Amniotic epithelial cell (primary cell): ENCODE results near the gene SNHG17.
"Not testable (repeated sequence)": the region's sequence is repeated elsewhere in the genome, so short reads cannot be mapped to it uniquely, and the experiment has no call there.

Experiments used
- DNase-seq: peaks from one replicate; pipeline ENCODE4 v3.0.0-alpha.2; 2010; ENCODE audit warnings: low read depth

SNHG17 gene

DNA sequence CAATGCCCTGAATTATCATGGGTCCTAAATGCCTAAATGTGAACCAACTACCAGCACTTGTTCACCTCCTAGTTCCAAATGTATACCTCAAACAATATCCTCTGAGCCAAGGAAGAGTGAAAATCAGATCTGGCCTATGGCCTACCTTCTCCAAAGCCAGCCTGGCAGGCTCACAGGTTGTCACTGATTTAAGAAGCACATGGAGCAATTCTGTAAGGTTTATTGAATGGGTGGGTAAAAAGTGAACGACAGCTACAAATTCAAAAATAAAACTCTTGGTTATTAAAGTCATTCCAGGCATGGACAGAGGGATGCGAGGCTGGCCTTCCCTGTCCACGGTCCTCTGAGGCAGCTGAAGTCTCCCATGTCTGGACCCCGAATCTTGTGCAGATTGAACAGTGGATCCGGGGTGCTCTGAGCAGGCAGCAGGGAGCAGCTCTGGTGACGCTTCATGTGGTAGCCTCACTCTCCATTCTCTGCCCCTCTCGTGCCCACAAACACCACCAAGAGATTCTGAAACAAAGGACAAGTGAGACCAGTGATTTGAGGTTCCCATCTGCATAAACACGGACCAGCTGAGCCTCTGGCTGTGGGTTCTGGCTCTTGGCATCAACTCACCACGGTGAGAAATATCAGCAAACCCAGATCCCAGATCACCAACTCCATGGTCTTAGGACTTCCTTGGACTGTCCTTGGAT lies 14.6 kb downstream of the SNHG17 start:
- no peak for DNase-seq

DNA sequence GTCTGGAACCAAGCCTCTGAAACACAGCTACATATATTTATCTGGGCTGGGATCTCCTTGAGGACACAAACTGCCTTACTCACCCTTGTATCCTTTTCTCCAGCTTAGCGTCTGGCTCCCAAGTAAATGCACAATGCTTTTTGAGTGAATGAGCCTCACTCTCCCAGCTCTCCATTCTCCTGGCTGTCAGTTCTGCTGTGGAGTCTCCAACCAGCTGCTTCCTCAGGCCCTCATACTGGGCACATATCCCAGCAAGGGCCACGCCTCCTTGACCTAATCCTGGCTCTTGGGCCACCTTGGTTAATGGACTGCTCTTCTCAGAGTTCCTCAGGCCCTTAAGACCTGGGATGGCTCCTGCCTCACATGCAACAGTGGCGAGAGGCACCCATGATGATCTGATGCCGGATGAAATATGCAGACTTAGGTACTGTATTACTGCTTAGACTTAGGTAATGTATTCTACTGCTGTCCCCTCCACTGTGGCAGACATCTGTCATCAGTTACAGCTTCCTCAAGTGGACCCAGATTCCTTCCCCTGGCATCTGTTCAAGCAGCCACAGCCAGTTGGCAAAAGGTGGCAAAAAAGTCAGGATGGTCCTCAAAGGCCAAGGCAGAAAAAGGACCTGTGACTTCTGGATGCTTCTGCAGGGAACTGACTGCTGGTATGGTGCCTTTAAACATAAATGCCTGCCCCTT lies 16.5 kb downstream of the SNHG17 start:
- DNase-seq = peak; percentile 59

DNA sequence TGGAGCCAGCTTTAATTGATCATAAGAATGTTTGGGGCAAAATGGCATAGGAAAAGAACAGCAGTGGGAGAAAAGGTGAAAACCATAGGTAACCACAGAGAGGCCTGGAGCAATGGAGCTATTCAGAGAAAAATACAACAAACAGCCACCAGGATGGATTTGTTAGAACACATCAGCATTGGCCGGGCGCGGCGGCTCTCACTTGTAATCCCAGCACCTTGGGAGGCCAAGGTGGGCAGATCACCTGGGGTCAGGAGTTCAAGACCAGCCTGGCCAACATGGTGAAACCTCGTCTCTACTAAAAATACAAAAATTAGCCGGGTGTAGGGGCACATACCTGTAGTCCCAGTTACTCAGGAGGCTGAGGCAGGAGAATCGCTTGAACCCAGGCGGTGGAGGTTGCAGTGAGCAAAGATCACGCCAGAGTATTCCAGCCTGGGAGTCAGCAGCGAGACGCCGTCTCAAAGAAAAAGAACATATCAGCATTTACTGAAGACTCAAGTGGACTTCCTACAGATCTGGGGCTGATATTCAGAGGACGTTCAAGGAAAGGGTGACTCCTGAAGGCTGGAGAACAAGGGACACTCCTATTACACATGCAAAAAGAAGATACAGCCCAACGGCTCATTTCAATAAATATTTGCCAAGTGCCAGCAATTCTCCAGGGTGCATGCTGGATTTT lies 20.2 kb downstream of the SNHG17 start:
- no peak for DNase-seq

DNA sequence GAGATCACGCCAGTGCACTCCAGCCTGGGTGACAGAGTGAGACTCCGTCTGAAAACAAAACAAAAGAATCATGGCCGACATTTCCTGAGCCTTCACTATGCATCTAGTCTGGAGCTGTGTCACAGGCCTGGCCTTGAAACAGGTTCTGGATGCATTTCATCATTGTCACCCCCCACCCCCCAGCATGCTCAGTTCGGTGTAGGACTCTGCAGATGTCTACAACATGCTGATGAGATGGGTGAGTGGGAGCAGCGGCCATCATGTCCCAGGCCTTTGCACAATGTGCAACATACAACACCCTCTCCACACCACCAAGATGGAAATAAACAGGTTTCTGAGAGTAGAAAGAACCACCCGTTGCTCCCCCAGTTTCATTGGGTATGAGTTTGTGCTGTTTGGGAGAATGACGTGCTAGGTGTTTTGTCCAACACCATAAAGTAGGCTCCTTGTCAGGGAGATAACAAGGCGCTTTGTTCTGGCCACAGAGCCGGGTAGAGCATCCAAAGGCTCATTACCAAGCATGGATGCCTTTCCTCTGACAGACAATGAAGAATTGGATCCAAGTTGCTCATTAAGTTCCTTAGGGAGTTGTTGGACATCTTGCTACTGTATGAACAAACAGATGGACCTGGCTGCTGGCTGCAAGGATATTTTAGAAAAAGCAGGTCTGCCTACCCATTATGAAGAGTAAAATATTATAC lies 22.1 kb downstream of the SNHG17 start:
- DNase-seq = no peak

DNA sequence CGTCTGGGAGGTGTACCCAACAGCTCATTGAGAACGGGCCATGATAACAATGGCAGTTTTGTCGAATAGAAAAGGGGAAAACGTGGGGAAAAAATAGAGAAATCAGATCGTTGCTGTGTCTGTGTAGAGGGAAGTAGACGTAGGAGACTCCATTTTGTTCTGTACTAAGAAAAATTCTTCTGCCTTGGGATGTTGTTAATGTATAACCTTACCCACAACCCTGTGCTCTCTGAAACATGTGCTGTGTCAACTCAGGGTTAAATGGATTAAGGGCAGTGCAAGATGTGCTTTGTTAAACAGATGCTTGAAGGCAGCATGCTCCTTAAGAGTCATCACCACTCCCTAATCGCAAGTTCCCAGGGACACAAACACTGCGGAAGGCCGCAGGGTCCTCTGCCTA lies 27.3 kb downstream of the SNHG17 start:
- DNase-seq = not testable (repeated sequence)

DNA sequence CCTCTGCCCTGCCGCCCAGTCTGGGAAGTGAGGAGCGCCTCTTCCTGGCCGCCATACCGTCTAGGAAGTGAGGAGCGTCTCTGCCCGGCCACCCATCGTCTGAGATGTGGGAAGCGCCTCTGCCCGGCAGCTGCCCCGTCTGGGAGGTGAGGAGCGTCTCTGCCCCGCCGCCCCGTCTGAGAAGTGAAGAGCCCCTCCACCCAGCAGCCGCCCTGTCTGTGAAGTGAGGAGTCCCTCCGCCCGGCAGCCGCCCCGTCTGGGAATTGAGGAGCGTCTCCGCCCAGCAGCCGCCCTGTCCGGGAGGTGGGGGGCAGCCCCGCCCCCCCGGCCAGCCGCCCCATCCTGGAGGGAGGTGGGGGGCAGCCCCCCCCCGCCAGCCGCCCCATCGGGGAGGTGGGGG lies 27.8 kb downstream of the SNHG17 start:
- no peak for DNase-seq

DNA sequence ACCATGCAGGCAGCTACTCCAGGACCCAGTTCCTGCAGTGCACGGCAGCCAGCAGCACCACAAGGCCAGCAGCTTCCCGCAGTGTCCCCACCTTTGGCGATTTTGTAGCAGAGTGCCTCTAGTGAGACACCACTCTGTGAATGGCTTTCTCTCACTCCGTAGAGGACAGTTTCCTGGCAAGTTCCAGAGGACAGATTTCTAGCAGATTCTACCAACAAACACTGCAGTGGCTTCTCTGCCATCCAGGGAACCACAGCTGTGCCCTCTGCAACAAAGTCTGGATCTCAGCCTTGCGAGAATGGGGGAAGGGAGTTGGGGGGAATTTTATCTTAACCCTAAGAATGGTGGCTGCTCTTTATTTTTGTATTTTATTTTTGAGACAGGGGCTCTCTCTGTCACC lies 28.7 kb downstream of the SNHG17 start:
- no peak for DNase-seq

DNA sequence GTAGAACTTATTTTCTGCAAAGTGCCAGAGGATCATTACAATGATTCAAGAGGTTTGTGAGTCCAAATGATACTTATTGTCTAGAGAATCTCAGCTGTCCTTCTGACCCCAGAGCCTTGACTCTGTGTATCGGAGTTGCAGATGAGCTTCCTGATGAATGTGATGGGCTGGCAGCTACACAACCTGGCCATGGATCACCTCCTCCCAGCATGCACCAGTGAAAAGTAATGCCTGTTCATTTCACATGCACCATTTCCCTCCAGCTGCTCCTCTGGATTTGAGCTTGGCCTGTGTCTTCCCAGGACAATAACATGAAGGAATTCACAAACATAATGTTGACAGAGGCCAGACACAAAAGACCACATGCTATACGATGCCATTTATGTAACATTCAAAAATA lies 30.0 kb downstream of the SNHG17 start:
- no peak for DNase-seq

DNA sequence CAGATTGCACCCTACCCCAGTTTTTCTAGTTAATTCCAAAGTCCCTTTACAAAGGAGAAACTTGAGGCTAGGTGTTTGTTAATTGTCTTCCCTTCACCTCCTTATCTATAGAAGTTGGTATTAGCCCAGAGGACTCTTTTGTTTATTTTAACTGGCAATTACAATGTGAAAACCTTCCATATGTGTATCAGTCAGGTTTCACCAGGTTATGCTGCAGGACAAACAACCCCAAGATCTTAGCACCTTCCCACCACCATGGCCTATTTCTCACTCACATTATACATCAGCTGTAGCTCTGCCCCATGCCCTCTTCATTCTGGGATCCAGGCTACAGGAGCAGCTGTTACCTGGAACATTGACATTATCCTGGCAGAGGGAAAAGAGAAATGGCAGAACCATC lies 31.1 kb downstream of the SNHG17 start:
- no peak for DNase-seq

DNA sequence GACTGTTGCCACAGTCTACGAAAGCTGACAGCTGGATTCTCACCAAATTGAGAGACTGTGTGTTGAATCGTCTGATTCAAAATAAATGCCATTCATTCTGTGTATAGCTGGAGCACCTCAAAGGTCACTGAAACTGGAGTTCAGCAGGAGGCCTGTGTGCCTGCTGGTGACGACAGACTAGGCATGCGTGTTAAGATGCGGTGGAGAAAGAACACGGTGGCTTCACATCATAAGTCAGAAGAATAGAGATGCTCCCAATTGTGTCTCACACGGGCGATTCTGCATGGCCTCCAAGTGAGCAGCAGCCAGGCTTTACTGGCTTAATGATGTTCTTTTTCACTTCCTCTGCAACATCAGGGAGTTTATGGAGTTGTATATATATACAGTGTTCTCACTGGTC lies 32.3 kb downstream of the SNHG17 start:
- DNase-seq = no peak

DNA sequence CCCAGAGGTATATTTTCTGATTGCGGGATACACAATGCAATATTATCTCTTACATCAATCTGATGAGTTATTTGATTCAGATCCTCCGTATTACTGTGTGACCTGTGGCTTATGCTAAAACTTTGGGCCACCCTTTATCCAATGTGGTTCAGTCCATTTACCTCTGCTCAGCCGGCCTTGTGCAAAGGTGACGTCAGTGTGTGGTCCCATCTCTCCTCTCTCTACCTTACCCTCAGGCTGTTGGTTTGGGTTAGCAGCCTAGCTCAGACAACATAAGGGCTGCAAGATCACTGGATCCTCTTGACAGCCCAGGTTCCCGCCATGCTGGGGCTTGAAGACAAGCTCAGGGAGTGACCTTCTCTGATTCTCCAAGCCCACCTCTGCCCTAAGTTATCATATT lies 33.0 kb downstream of the SNHG17 start:
- no peak for DNase-seq

DNA sequence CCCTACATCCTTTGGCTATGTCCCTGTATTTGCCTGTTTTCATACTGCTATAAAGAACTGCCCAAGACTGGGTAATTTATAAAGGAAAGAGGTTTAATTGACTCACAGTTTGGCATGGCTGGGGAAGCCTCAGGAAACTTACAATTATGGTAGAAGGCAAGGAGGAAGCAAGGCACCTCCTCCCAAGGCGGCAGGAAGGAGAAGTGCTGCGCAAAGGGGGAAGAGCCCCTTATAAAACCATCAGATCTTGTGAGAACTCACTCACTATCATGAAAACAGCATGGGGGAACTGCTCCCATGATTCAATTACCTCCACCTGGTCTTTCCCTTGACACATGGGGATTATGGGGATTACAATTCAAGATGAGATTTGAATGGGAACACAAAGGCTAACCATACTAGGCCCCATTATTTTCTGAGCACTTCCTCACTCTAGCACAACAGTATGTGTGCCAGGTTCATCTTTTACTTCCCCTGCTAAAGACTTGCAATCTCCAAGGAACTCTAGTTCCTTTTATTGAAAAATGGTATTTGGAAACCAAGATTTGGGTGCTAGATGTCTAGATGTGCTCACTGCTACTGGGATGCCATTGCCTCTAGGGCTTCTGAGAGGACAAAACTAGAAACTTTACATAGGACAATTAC lies 39.3 kb downstream of the SNHG17 start:
- DNase-seq = not testable (repeated sequence)

DNA sequence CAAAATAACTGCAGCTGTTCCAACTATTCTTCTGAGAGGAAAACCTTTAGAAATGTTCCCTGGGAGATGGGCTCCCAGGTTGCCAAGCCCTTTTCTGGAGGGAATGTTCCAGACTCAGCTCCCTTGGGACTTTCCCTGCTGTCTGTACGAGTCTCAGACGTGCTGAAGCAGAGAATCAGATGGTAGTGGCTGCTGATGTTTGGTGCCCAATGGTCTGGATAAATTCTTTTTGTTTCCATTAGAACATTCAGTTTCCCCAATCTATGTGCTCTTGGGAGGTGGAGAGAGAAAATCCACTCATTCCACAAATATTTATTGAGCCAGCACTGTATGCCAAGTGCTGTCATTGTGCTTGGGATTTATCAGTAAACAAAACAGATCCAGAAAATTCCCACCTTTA lies 40.0 kb downstream of the SNHG17 start:
- DNase-seq = peak; percentile 9

DNA sequence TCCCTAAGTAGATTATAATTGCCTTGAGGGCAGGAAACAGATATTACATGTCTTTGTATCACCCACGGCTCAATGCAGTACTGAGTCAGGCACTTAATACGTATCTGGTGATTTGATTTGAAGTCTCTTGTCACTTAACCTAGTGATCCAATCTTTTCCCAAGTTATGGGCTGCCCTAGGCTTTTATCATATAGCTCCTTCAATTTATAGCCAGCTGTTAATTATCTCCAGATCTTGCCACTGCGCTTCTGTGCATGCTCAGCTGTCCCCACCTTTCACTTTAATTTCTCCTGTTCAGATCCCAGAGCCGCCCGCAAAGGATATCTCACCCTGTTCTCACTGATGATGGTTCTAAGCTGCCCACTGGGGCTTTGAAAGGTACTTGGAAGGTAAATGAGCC lies 41.9 kb downstream of the SNHG17 start:
- DNase-seq = no peak

DNA sequence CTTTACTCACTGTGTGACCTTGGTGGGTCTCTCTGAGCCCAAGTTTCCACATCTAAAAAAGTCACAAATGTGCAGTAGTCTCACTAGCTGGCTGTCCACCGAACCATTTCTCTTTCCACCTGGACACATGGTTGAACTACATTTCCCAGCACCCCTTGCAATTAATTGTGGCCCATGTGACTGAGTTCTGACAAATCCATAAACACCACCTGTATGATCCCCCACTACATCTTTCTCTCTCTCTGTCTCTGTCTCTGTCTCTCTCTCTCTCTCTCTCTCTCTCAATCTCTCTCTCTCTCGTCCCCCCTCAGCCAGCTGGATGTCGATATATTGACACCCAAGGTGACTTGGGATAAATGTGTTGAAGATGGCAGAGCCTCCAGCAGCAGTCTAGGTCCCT lies 42.8 kb downstream of the SNHG17 start:
- DNase-seq = no peak

DNA sequence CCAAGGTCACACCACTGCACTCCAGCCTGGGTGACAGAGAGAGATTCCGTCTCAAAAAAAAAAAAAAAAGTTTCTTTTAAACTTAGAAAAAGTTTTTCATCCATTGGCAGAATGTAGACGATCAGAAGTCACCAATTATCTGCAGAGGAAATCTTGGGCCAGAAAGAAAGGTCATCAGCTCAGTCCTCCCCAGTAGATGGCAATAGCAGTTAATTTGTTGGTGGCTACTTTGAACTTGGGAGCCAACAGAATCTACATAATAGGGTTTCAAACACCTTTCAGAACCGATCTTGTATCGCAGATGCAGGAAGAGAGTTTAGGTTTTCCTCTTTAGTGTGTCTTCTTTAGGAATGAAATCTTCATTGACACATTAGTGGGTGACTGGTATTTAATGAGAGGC lies 47.2 kb downstream of the SNHG17 start:
- DNase-seq = no peak

DNA sequence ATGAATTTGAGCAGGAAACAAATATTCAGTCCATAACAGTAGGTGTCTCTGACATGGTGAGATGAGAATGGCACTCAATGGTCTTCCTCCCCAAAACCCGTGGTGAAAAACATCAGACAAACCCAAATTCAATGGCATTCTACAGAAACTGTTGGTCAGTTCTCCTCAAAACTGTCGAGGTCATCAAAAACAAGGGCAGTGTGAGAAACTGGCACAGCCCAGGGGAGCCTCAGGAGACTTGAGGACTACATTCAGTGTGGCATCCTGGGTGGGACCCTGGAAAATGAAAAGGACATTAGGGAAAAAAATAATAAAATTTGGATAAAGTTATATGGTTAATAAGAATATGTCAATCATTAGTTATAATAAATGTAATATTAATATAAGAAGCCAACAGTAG lies 48.3 kb downstream of the SNHG17 start:
- no peak for DNase-seq

DNA sequence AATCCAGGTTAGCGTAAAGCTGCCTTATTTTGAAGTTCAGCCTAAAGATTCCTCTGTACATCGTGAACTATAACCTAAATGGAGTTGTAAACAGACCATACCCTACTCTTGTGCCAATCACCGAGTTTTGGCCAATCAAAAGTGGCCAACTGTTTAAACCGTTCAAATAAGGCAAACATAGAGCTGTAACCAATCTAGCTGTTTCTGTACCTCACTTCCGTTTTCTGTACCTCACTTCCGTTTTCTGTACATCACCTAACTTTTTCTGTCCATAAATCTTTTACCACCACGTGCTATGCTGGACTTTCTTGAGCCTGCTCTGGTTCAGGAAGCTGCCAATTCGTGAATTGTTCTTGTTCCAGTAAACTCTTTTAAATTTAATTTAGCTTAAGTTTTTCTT lies 49.1 kb downstream of the SNHG17 start:
- DNase-seq = no peak

DNA sequence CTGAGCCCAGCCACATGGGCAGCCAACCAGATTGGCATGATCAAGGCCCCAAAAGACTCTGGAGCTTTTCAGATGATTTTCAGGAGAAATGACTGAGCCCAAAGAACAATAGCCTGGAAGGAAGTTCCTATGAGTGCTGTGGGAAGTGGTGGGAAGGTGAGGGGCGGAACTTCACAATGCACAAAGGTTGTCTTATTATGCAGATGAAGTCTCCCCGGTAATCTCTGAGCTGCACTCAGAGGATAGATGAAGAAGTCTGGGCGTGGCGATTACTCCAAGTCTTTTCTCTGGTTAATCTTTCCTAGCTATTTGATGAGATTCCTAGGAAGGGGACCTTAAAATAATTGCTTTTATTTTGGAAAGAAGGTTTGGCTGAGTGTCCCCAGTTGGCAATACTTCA lies 52.0 kb downstream of the SNHG17 start:
- no peak for DNase-seq

DNA sequence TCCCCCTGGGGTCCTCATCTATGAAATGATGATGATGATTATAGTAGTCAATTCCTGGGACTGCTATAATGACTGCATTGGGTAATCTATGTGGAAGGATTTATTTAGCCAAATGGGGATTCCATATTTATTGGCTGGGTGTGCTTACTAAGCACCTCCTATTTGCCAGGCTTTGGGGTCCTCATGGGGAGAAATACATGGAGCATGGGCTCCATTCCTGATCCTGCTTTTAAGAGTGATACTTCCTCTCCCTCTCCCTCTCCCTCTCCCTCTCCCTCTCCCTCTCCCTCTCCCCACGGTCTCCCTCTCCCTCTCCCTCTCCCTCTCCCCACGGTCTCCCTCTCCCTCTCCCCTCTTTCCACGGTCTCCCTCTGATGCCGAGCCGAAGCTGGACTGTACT lies 57.3 kb downstream of the SNHG17 start:
- not testable (repeated sequence) for DNase-seq

DNA sequence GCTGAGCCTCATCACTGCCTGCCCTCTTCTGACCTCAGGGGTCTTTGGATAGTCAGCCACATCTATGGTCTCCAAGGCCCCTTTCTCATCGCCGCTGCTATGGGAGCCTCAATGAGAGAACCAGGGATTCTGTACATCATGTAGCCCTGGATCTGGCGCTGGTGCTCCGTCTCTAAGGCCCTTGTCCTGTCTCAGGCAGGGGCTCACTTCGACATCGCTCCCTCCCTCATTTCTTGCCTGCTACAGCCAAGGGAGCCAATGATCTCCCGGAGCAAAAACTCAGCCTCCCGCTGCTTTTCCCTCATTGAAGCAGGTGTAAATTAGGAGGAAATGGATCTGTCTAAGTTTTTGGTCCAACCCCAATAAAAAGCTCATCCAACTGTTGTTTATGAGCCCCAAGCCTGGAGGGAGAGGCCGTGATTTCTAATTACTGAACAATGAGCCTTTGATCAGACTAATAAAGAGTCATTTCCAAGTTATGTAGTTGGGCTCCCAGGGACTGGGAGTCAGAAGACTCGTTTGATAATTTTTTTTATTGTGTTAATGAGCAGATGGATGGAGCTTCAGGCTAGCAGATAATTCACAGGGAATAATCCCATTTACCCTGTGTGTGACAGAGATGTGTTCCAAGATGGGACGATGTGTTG lies 58.0 kb downstream of the SNHG17 start:
- DNase-seq = no peak

DNA sequence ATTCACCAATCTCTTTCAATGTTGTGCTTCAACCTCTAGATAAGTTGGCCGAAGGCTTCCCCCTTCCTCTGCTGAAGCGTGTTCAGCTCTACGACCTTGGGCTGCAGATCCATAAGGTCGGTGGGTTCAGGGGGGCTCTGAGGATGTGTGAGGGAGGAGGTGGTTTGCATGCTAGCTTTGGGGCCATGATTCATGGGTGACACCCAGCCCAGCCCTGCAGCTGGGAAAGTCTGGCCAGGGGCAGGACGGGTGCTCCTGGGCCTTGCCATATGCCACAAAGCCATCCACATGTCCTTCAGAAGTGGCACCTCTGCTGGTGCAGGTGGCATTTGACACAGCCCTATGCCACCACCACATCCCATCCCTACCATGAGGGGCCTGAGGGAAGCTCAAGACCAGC lies 61.2 kb downstream of the SNHG17 start:
- no peak for DNase-seq
